ENCODE data around the gene RINT1.

The RINT1 gene

GRCh38 chr7:105599551-105599950, 67.5 kb downstream of the RINT1 start:
- no peak for DNase-seq (ENCODE audit: low read depth)

- no peak for DNase-seq (ENCODE audit: low read depth)
Observed at GRCh38 chr7:105600720-105601550, 68.9 kb downstream of the RINT1 start.

GRCh38 chr7:105602325-105603305, 70.6 kb downstream of the RINT1 start:
- no peak for DNase-seq (ENCODE audit: low read depth)

- DNase-seq (ENCODE audit: low read depth) = no peak
Observed at GRCh38 chr7:105610165-105610930, 78.3 kb downstream of the RINT1 start.

- DNase-seq (ENCODE audit: low read depth) = no peak
Observed at GRCh38 chr7:105611856-105612775, 80.1 kb downstream of the RINT1 start.

- DNase-seq (ENCODE audit: low read depth) = no peak
Observed at GRCh38 chr7:105612806-105613205, 80.8 kb downstream of the RINT1 start.

- no peak for DNase-seq (ENCODE audit: low read depth)
Observed at GRCh38 chr7:105613611-105614330, 81.8 kb downstream of the RINT1 start.

GRCh38 chr7:105614341-105614840, 82.4 kb downstream of the RINT1 start:
- DNase-seq (ENCODE audit: low read depth) = no peak
